ENCODE data around the gene TBCD.

DNA sequence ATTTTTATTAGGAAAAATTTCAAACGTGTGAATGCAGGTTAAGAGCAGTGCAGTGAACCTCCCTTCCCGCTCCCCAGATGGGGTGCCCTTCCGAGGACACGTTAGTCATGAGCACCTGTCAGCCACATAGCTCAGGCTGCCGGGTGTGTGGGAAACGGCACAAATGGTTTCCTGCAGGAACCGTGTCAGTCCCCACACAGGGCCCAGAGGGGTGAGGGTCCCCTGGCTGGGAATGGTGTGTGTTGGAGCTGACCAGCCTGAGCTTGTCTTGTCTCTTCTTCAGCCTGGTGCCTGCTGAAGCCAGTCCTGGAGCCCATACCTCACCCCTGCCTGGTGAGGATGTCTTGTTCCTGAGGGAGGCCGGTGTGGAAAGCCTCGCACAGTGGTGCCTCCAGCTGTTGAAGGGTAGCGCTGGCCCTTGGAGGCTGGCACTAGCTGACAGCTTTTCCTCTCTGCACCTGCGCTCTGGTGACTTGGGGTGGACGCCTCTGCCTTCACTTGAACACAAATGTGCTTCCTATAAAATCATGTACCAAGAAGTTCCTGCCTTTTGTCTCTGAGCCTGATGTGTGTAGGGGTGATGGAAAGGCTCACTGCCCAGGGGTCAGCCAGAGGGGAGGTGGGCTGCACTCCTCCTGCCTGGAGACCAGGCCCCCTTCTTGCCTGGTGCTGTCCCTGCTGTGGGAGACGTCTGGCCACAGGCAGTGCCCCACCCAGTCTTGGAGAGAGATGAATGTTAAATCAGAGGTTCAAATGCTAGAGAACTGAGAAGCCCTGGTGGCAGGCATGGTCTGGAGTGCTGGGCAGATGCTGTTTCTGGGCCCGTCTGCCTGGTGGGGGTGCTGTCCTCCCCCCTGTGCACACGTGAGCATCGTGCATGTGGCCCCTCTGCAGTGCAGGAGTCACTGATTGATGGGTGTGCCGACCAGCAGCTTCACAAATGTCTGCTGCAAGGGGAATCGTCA, 190.6 kb downstream of the TBCD start:
- TF ChIP-seq EZH2 (IDR thresholded peaks at IDR 0.05; ENCODE audit: insufficient read depth, low read length): no peak
- TF ChIP-seq, protein P1, sequence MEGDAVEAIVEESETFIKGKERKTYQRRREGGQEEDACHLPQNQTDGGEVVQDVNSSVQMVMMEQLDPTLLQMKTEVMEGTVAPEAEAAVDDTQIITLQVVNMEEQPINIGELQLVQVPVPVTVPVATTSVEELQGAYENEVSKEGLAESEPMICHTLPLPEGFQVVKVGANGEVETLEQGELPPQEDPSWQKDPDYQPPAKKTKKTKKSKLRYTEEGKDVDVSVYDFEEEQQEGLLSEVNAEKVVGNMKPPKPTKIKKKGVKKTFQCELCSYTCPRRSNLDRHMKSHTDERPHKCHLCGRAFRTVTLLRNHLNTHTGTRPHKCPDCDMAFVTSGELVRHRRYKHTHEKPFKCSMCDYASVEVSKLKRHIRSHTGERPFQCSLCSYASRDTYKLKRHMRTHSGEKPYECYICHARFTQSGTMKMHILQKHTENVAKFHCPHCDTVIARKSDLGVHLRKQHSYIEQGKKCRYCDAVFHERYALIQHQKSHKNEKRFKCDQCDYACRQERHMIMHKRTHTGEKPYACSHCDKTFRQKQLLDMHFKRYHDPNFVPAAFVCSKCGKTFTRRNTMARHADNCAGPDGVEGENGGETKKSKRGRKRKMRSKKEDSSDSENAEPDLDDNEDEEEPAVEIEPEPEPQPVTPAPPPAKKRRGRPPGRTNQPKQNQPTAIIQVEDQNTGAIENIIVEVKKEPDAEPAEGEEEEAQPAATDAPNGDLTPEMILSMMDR (IDR thresholded peaks at IDR 0.05; ENCODE audit: insufficient read depth, low read depth, low read length): no peak
